Aorta (tissue), 5 donors: ENCODE data around the gene ASF1B. TPM values are rescaled to one million over a fixed set of nuclear protein-coding genes. Genes with fewer than 3 reads are reported as not detected.
"Not testable (repeated sequence)": the region's sequence is repeated elsewhere in the genome, so short reads cannot be mapped to it uniquely, and the experiment has no call there.

Source experiments
- ATAC-seq: fragments of 200-7000 bp; cut with Tn5 transposase; one replicate; pipeline ENCODE4 v1.9.1; 2022; ENCODE audit warnings: moderate library complexity; ENCODE audit not compliant: low FRiP score
- DNase-seq, 2 donors: peaks; one replicate each; pipeline ENCODE4 v3.0.0-alpha.2; 2020
- H3K27ac ChIP-seq, 2 donors: one replicate each; pipeline ENCODE4 v1.5.1; 2013; ENCODE audit warnings: low read length in 2 of 2, mild to moderate bottlenecking in 2 of 2, moderate library complexity in 2 of 2, control low read depth in 1 of 2, inconsistent platforms in 1 of 2, low read depth in 1 of 2
- H3K27me3 ChIP-seq, 2 donors: one replicate each; pipeline ENCODE4 v1.6.1; 2013; ENCODE audit warnings: control low read depth in 1 of 2, low read length in 1 of 2, mild to moderate bottlenecking in 1 of 2, moderate library complexity in 1 of 2; ENCODE audit not compliant: insufficient read depth in 2 of 2, control insufficient read depth in 1 of 2
- H3K36me3 ChIP-seq, 2 donors: one replicate each; pipeline ENCODE4 v1.6.1; 2013; ENCODE audit warnings: control low read depth in 1 of 2, low read length in 1 of 2, mild to moderate bottlenecking in 1 of 2; ENCODE audit not compliant: insufficient read depth in 2 of 2, control insufficient read depth in 1 of 2
- H3K4me1 ChIP-seq, 2 donors: one replicate each; pipeline ENCODE4 v1.6.1; 2013; ENCODE audit warnings: low read length in 2 of 2, control low read depth in 1 of 2, mild to moderate bottlenecking in 1 of 2, moderate library complexity in 1 of 2; ENCODE audit not compliant: insufficient read depth in 2 of 2, control insufficient read depth in 1 of 2
- H3K4me3 ChIP-seq, 2 donors: one replicate each; pipeline ENCODE4 v1.5.1; 2013; ENCODE audit warnings: low read length in 2 of 2, control low read depth in 1 of 2, mild to moderate bottlenecking in 1 of 2
- H3K9me3 ChIP-seq: one replicate; pipeline ENCODE4 v1.6.1; 2013; ENCODE audit warnings: mild to moderate bottlenecking, low read length; ENCODE audit not compliant: control insufficient read depth
- WGBS, 2 donors: extraction: QIAGEN DNeasy Blood & Tissue Kit; methylation state at CpG; one replicate each; pipeline ENCODE4 v1.1.7; 2013; 5-methylcytosine and 5-hydroxymethylcytosine counted together
- intact Hi-C, 2 donors: fragments of 100-400 bp; cut with DNase I; formaldehyde crosslinking; loops; one replicate each; pipeline versions ENCODE4 v1.14.2 to v1.15.0; 2022
- long read RNA-seq, 2 donors: library from polyadenylated mRNA; unstranded; transcript quantifications; one replicate each; pipeline ENCODE4 v2.0.0, GENCODE V29; 2020 to 2021
- polyA plus RNA-seq, 2 donors: library from polyadenylated mRNA; stranded (reverse); fragments of 200-250 nt; gene quantifications; one replicate each; pipeline ENCODE4 v1.2.3, GENCODE V29; 2013
- total RNA-seq, 2 donors: library from RNA; stranded (reverse); fragmentation: NEBNext Ultra II Directional; extraction: Animal tissue kit (Norgen Biotek cat#: 25700); gene quantifications; one replicate each; pipeline ENCODE4 v1.2.1, GENCODE V29; 2021
- donor health status: healthy with polysubstance abuse.
- donor health status: Bipolar disorder and iron deficiency.
- donor health status: DM: no; HTN: no; CAD: no.
- donor health status: DM: no; HTN: no; CAD: no.
- donor health status: DM: yes; HTN: yes; CAD: no.

ASF1B gene
- total RNA-seq (1 to 10 TPM; 1.4 to 2.0 TPM), polyA plus RNA-seq (1 to 10 TPM in 1 of 2 donors, under 1 TPM in 1; 0.49 to 1.3 TPM)
- long read RNA-seq, donor 1, transcript ASF1B-201 (4 exons, 2,059 nt), result major isoform, 5 of 6 reads
- long read RNA-seq, donor 1, partial matches to known transcripts, result 1 of 6 reads
- long read RNA-seq, donor 1, other reads (novel, unspliced or antisense), result 0 of 6 reads
- long read RNA-seq, donor 2, result 0 reads

DNA sequence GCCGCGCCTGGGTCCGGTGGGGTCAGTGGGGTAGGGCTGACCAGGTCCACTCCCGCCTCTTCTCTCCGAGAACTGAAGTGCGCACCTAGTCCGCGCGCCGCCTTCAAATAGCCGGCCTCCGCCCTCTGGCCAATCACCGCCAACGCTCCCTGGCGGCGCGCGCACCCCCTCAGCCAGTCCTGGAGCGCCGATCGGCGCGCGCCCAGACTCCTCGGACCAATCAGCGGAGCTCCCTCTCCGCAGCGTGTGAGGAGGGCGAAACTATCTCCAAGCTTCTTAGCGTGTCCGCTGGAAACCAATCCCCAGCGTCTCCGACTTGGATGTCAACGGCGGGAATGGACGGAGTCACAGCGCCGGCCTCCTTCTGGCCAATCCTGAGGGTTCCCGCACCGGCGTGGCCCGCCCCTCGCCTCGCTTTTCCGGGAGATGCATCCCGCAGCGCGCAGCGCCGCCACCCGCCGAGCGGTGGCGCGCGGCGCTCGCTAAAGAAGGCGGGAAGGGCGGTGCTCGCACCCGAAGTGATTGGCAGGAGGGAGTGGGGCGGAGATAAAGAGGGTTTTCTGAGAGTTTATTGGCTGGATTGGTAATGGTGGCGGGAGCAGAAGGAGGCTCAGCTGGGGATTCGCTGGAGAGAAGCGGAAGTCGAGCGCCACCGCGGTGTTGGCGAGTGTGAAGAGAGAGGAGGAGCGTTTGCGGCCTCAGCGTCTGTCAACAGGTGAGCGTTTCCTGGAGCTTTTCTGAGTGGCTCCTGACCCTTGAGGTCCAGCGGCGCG, at the start of gene ASF1B:
Gene ASF1B, minus strand, starts transcription at position 81 of the 773 bp plus-strand sequence. CDS start 133 bp downstream, outside the sequence.
- Histone ChIP-seq H3K4me1 (no peaks in the 10 kb centered on the region), H3K36me3 (no peaks in the 10 kb centered on the region), H3K27me3 (no peaks in the 10 kb centered on the region), H3K4me3 (peak within 1 kb of the TSS; percentile 64 to 65), H3K9me3 (no peaks in the 10 kb centered on the region), H3K27ac (peak within 1 kb of the TSS; percentile 57 to 80)
- 1% methylated on average over 74 to 78 of the region's 78 CpGs for WGBS, 2 donors
- ATAC-seq (peak; percentile 97), DNase-seq (peak; percentile 99 to 100)
- intact Hi-C loops, result loop anchor here (2.0 to 5.0 kb wide), 4 partner anchors 46 to 130 kb away; partner anchors contain the start of genes RFX1 (in 1 of the 2) and SAMD1 (in 1 of the 2)

DNA sequence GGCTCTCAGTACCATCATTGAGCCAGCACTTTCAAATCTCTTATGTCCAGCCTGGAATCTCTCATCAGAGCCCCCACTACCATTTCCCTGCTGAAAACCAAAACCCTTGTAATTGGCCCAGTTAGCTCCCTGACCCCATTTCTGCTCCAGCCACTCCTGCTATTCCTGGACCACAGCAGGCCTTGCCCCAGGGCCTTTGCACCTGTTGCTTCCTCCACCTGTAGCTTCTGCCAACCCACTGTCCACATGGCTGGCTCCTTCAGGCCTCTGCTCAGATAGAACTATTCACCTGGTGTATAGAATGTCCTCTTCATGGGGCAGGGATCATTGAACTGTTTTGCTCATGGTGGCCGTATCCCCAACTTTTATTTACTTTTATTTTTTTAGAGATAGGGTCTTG, 49.3 kb upstream of the ASF1B start:
- H3K9me3 ChIP-seq, H3K4me3 ChIP-seq, intact Hi-C loops, H3K36me3 ChIP-seq, ATAC-seq, H3K27ac ChIP-seq, H3K4me1 ChIP-seq, DNase-seq, H3K27me3 ChIP-seq: not testable (repeated sequence)
- WGBS, 2 donors, result 94 to 95% methylated on average over 1 of the region's 1 CpG

GRCh38 chr19:14185158-14185557, 48.8 kb upstream of the ASF1B start:
- no peak for ATAC-seq
- Histone ChIP-seq H3K4me3 (no peak overlapping the region), H3K27ac (no peak overlapping the region), H3K36me3 (no peaks in the 10 kb centered on the region), H3K9me3 (no peaks in the 10 kb centered on the region), H3K4me1 (no peaks in the 10 kb centered on the region), H3K27me3 (no peaks in the 10 kb centered on the region)
- 96% methylated on average over 5 of the region's 5 CpGs for WGBS, 2 donors
- DNase-seq, result no peak
- intact Hi-C loops, result no loop called here

GRCh38 chr19:14183741-14184350, 47.5 kb upstream of the ASF1B start:
- Histone ChIP-seq H3K4me1 (no peaks in the 10 kb centered on the region), H3K27ac (no peak overlapping the region), H3K9me3 (no peaks in the 10 kb centered on the region), H3K36me3 (no peaks in the 10 kb centered on the region), H3K27me3 (no peaks in the 10 kb centered on the region), H3K4me3 (no peak overlapping the region)
- intact Hi-C loops, result no loop called here
- DNase-seq (no peak), ATAC-seq (peak; percentile 12)
- 73 to 75% methylated on average over 14 of the region's 14 CpGs for WGBS, 2 donors

DNA sequence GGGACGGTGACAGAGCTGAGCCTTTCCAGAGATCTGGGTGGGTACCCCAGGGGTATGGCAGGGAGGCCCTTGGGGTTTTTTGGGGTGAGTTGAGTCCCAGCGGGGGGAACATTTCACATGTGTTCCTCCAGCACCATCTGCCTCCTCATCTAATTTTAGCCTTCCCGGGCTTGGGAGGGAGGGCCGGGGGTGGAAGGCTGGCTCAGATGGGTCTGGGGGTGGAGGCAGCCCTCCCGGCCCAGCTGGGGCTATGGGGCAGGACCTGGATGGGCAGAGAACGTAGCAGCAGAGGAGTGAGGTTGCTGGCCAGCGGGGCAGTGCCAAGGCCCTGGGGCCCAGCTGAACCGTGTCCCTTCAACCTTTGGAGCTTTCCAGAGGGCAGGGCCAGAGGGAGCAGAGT, 46.1 kb upstream of the ASF1B start:
- no peaks in the 10 kb centered on the region for H3K27me3 ChIP-seq
- no peak overlapping the region for H3K4me3 ChIP-seq
- WGBS, 2 donors, result 54 to 60% methylated on average over 8 of the region's 8 CpGs
- ATAC-seq (no peak), DNase-seq (no peak)
- no peaks in the 10 kb centered on the region for H3K9me3 ChIP-seq
- no peaks in the 10 kb centered on the region for H3K36me3 ChIP-seq
- H3K27ac ChIP-seq, result no peak overlapping the region
- intact Hi-C loops, result no loop called here
- H3K4me1 ChIP-seq, result no peaks in the 10 kb centered on the region

- Histone ChIP-seq H3K9me3 (no peaks in the 10 kb centered on the region), H3K27me3 (no peaks in the 10 kb centered on the region), H3K27ac (no peak overlapping the region), H3K36me3 (no peaks in the 10 kb centered on the region), H3K4me1 (no peaks in the 10 kb centered on the region), H3K4me3 (no peak overlapping the region)
- ATAC-seq (no peak), DNase-seq (no peak)
- intact Hi-C loops, result no loop called here
- WGBS, 2 donors, result 87 to 91% methylated on average over 6 of the region's 6 CpGs
Measured at GRCh38 chr19:14181906-14182305, 45.5 kb upstream of the ASF1B start.

- H3K9me3 ChIP-seq, H3K27ac ChIP-seq, H3K27me3 ChIP-seq, H3K4me1 ChIP-seq, H3K36me3 ChIP-seq, H3K4me3 ChIP-seq, intact Hi-C loops, ATAC-seq, DNase-seq: not testable (repeated sequence)
- 90 to 91% methylated on average over 12 of the region's 12 CpGs for WGBS, 2 donors
Measured at GRCh38 chr19:14181199-14181598, 44.8 kb upstream of the ASF1B start.

DNA sequence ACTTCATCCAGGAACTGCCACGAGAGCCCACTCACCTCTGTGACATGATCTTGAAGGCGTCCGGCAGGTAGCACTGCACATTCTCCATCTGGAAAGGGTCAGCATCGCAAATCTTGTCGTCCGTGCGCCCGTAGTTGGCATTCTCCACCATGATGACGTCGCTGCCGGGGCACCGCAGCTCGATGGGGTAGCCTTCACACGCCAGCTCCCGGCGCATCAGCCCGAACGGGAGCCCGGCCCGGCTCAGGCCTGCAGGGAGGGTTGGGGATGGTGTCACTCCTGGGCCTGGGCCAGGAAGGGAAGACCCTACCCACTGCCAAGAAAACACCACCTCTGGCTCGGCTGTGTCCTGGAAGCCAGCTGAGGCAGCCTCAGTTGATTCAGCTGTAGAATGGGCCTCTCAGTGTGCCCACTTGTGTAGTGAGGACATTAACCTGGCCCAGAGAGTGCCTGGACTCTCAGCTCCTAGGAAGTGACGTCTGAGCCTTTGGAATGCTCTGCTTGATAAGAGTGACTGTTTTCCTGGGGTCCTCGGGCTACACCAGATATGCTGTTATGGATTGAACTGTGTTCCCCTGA, 41.2 kb upstream of the ASF1B start:
- H3K27me3 ChIP-seq, result no peaks in the 10 kb centered on the region
- H3K9me3 ChIP-seq, result no peaks in the 10 kb centered on the region
- intact Hi-C loops, result no loop called here
- ATAC-seq, result no peak
- H3K4me1 ChIP-seq, result no peaks in the 10 kb centered on the region
- H3K36me3 ChIP-seq, result no peaks in the 10 kb centered on the region
- no peak for DNase-seq
- WGBS, 2 donors, result 69 to 73% methylated on average over 23 of the region's 23 CpGs
- no peak overlapping the region for H3K4me3 ChIP-seq
- no peak overlapping the region for H3K27ac ChIP-seq
